Gastrocnemius medialis (tissue), 4 donors: ENCODE results near the gene MSS51.

Source experiments
- POLR2A ChIP-seq, 2 donors: fragments of 450-650 bp; IDR thresholded peaks; one replicate each; pipeline ENCODE4 v1.6.1; 2017; ENCODE audit warnings: antibody characterized with exemption in 2 of 2, mild to moderate bottlenecking in 2 of 2, moderate library complexity in 2 of 2
- TF ChIP-seq, protein P1 (sequence below), 5 experiments: fragments of 450-650 bp in 3 of 5; fragments of 200-600 bp in 2 of 5; sonication (generic) in 2 of 5; IDR thresholded peaks in 4 of 5; conservative IDR thresholded peaks in 1 of 5; 1 replicate in 4 of 5; 2 replicates in 1 of 5; pipeline ENCODE4 v1.5.1; 2016 to 2019; ENCODE audit warnings: antibody characterized with exemption in 5 of 5, mild to moderate bottlenecking in 3 of 5, moderate library complexity in 3 of 5

DNA sequence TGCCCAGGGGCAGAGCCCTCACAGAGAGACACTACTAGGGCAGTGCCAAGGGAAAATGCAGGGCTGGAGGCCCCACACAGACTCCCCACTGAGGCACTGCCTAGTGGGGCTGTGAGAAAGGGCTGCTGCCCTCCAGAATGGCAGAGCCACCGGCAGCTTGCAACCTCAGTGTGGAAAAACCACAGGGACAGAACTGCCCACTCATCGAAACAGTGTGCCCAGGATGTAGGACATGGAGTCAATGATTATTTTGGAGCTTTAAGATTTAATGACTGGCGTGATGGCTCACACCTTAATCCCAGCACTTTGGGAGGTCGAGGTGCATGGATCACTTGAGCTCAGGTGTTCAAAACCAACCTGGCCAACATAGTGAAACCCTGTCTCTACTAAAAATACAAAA is 27.5 kb upstream of the MSS51 start:
- TF ChIP-seq POLR2A (IDR thresholded peaks at IDR 0.05) = no peak
- TF ChIP-seq, protein P1, sequence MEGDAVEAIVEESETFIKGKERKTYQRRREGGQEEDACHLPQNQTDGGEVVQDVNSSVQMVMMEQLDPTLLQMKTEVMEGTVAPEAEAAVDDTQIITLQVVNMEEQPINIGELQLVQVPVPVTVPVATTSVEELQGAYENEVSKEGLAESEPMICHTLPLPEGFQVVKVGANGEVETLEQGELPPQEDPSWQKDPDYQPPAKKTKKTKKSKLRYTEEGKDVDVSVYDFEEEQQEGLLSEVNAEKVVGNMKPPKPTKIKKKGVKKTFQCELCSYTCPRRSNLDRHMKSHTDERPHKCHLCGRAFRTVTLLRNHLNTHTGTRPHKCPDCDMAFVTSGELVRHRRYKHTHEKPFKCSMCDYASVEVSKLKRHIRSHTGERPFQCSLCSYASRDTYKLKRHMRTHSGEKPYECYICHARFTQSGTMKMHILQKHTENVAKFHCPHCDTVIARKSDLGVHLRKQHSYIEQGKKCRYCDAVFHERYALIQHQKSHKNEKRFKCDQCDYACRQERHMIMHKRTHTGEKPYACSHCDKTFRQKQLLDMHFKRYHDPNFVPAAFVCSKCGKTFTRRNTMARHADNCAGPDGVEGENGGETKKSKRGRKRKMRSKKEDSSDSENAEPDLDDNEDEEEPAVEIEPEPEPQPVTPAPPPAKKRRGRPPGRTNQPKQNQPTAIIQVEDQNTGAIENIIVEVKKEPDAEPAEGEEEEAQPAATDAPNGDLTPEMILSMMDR (IDR thresholded peaks at IDR 0.05 in 4 of 5, conservative IDR thresholded peaks at IDR 0.05 in 1 of 5) = no peak
